Endothelial cell of umbilical vein (primary cell): ENCODE measurements around the gene EPB41L4B. TPM values are rescaled to one million over a fixed set of nuclear protein-coding genes. Genes with fewer than 3 reads are reported as not detected.

Source experiments
- BruUV-seq: library from RNA; stranded (reverse); fragments of 400-500 nt; replicated peaks from 2 replicates; lab custom pipeline; 2021; lab: Mats Ljungman, UMichigan
- CTCF ChIA-PET: fragments of 300-600, 350-600 bp; sonication (Branson Sonifier 250); formaldehyde crosslinking; loops from one replicate; lab custom pipeline; 2021; ENCODE audit warnings: antibody characterized with exemption, inconsistent platforms; lab: Charles Lee
- POLR2A ChIA-PET: fragments of 300-600, 350-600 bp; sonication (Branson Sonifier 250); formaldehyde crosslinking; loops from one replicate; lab custom pipeline; 2021; ENCODE audit warnings: antibody characterized with exemption, inconsistent platforms; lab: Charles Lee
- DNase-seq: peaks from one replicate; pipeline ENCODE4 v3.0.0-alpha.2; 2011; ENCODE audit warnings: low read depth, low spot score
- FAIRE-seq: peaks from 2 replicates; lab custom pipeline; 2011; peaks lifted over from hg19 to GRCh38; lab: Jason Lieb, UNC
- H2AFZ ChIP-seq: 2 replicates; pipeline ENCODE4 v1.6.0; 2012; ENCODE audit warnings: low read depth, low read length, control low read depth, inconsistent platforms
- H3K27ac ChIP-seq: 2 replicates; pipeline ENCODE4 v1.5.1; 2011; ENCODE audit warnings: low read depth, mild to moderate bottlenecking, control low read depth, low read length, moderate library complexity; ENCODE audit not compliant: insufficient read depth
- H3K27me3 ChIP-seq, 2 experiments: 2 replicates each; pipeline versions ENCODE4 v1.6.0 to v1.6.1; 2011; ENCODE audit warnings: low read length in 2 of 2, mixed read lengths in 1 of 2; ENCODE audit not compliant: control insufficient read depth in 2 of 2, insufficient read depth in 2 of 2
- H3K36me3 ChIP-seq, 2 experiments: 2 replicates in 1 of 2; 3 replicates in 1 of 2; pipeline ENCODE4 v1.5.1; 2011; ENCODE audit warnings: low read length in 2 of 2, mild to moderate bottlenecking in 1 of 2, moderate library complexity in 1 of 2; ENCODE audit not compliant: control insufficient read depth in 2 of 2, insufficient read depth in 2 of 2; ENCODE audit errors: extremely low read depth in 1 of 2
- H3K4me1 ChIP-seq: 3 replicates; pipeline ENCODE4 v1.5.1; 2011; ENCODE audit warnings: mild to moderate bottlenecking, low read length; ENCODE audit not compliant: control insufficient read depth, insufficient read depth; ENCODE audit errors: extremely low read depth
- H3K4me2 ChIP-seq: 2 replicates; pipeline ENCODE4 v1.6.1; 2011; ENCODE audit warnings: low read length, control low read depth, mixed read lengths; ENCODE audit not compliant: insufficient read depth
- H3K4me3 ChIP-seq, 3 experiments: fragments of 200-600 bp in 1 of 3; sonication (generic), shearing (Covaris generic) in 1 of 3; replicated peaks in 1 of 3; 2 replicates each; pipeline ENCODE4 v1.5.1; 2011 to 2016; ENCODE audit warnings: control low read depth in 3 of 3, low read length in 3 of 3, mild to moderate bottlenecking in 2 of 3, inconsistent platforms in 1 of 3, low read depth in 1 of 3, moderate library complexity in 1 of 3; ENCODE audit not compliant: insufficient read depth in 1 of 3
- H3K79me2 ChIP-seq: 2 replicates; pipeline ENCODE4 v1.6.0; 2012; ENCODE audit warnings: low read length, inconsistent platforms; ENCODE audit not compliant: control insufficient read depth, insufficient read depth
- H3K9ac ChIP-seq: replicated peaks from 2 replicates; pipeline ENCODE3; 2011; ENCODE audit warnings: low read length, control low read depth; ENCODE audit not compliant: insufficient read depth; ENCODE audit errors: extremely low read depth
- H3K9me1 ChIP-seq: replicated peaks from 3 replicates; pipeline ENCODE4 v1.6.0; 2011; ENCODE audit warnings: mild to moderate bottlenecking, low read length; ENCODE audit not compliant: control insufficient read depth, insufficient read depth; ENCODE audit errors: extremely low read depth
- H3K9me3 ChIP-seq: replicated peaks from 2 replicates; pipeline ENCODE4 v1.5.1; 2012; ENCODE audit warnings: low read length, inconsistent platforms; ENCODE audit not compliant: control insufficient read depth, insufficient read depth
- H4K20me1 ChIP-seq: replicated peaks from 2 replicates; pipeline ENCODE3; 2011; ENCODE audit warnings: mild to moderate bottlenecking, low read length; ENCODE audit not compliant: control insufficient read depth, insufficient read depth; ENCODE audit errors: extremely low read depth
- EZH2 ChIP-seq: IDR thresholded peaks from 2 replicates; pipeline ENCODE4 v1.6.1; 2012; ENCODE audit warnings: borderline replicate concordance, low read depth, mild to moderate bottlenecking, moderate library complexity, low read length, inconsistent platforms; ENCODE audit not compliant: severe bottlenecking
- FOS ChIP-seq: IDR thresholded peaks from 2 replicates; pipeline ENCODE4 v1.6.1; 2011; ENCODE audit warnings: mild to moderate bottlenecking, low read length, moderate library complexity, borderline replicate concordance; ENCODE audit not compliant: insufficient read depth
- GATA2 ChIP-seq: IDR thresholded peaks from 2 replicates; pipeline ENCODE4 v1.7.0; 2011; ENCODE audit warnings: low read depth, mild to moderate bottlenecking, moderate library complexity, mixed read lengths, low read length; ENCODE audit not compliant: insufficient read length, insufficient read depth
- JUN ChIP-seq: IDR thresholded peaks from 2 replicates; pipeline ENCODE4 v1.6.1; 2011; ENCODE audit warnings: borderline replicate concordance, low read depth; ENCODE audit not compliant: insufficient read length, insufficient read depth
- MAX ChIP-seq: IDR thresholded peaks from 2 replicates; pipeline ENCODE4 v1.6.1; 2011; ENCODE audit not compliant: insufficient read depth, insufficient read length
- MYC ChIP-seq: IDR thresholded peaks from one replicate; pipeline ENCODE4 v1.6.1; 2011; ENCODE audit warnings: mild to moderate bottlenecking, low read depth, low read length
- POLR2A ChIP-seq: IDR thresholded peaks from 2 replicates; pipeline ENCODE4 v1.6.1; 2012; ENCODE audit warnings: low read depth, mild to moderate bottlenecking, control low read depth, low read length
- POLR2AphosphoS5 ChIP-seq: IDR thresholded peaks from 2 replicates; pipeline ENCODE4 v1.6.1; 2012; ENCODE audit warnings: low read depth, mild to moderate bottlenecking, control low read depth, low read length, moderate library complexity; ENCODE audit not compliant: insufficient read depth
- dilution Hi-C: fragments of 300-500 bp; cut with MboI; formaldehyde crosslinking; loops from one replicate; pipeline ENCODE4 v1.15.0; 2019; ENCODE audit warnings: low sequenced_read_pairs; ENCODE audit not compliant: extremely low pct_ligation_motif_present
- intact Hi-C: fragments of 100-400 bp; cut with micrococcal nuclease; formaldehyde crosslinking; loops from one replicate; pipeline ENCODE4 v1.10.0; 2022
- polyA plus RNA-seq, 4 experiments: library from polyadenylated mRNA; depleted of rRNA in 3 of 4; stranded (reverse) in 3 of 4; unstranded in 1 of 4; fragments of >200 nt; gene quantifications; 2 replicates each; pipeline versions ENCODE4 v1.2.1 to v1.2.3, GENCODE V29; 2011 to 2012; ENCODE audit warnings: missing spikeins in 1 of 4
- total RNA-seq: library from RNA; stranded (reverse); gene quantifications from 2 replicates; pipeline ENCODE4 v1.2.3, GENCODE V29; 2021
- TF ChIP-seq, protein P1 (sequence below), 2 donors: IDR thresholded peaks; 1 replicate in 1 of 2; 2 replicates in 1 of 2; pipeline ENCODE4 v1.5.1; 2011; ENCODE audit warnings: low read length in 2 of 2, mild to moderate bottlenecking in 2 of 2, moderate library complexity in 2 of 2, control low read depth in 1 of 2, inconsistent platforms in 1 of 2, low read depth in 1 of 2; ENCODE audit not compliant: insufficient read depth in 1 of 2; ENCODE audit errors: extremely low read depth in 1 of 2

The EPB41L4B gene
- total and polyA plus RNA-seq, 2 donors (not counting 3 experiments of a cell fraction or from before 2014, with no cell fraction given) = 0.10 to 0.15 TPM

DNA sequence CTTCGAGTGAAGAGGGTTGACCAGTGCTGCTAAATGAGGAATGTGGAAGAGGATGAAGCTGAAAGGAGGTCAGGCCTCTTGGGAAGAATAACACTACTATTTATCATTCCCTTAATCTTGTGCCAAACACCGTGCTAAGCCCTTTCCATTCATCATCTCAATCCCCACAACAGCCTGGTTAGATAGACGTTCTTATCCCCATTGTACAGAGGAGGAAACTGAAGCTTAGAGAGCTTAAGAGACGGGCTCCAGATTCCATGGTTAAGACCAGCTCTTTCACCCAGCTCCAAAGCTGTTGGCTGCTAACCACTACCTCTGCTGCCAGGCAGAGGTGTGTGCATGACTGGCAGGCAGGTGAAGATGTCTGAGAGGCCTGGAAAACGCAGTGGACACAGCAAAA is 868 bp upstream of the EPB41L4B start:
- BruUV-seq = no TSS peak
- TF ChIP-seq GATA2 (no peak), JUN (no peak), EZH2 (no peak), FOS (no peak), POLR2AphosphoS5 (no peak), MAX (no peak), MYC (no peak), POLR2A (no peak)
- TF ChIP-seq, protein P1, sequence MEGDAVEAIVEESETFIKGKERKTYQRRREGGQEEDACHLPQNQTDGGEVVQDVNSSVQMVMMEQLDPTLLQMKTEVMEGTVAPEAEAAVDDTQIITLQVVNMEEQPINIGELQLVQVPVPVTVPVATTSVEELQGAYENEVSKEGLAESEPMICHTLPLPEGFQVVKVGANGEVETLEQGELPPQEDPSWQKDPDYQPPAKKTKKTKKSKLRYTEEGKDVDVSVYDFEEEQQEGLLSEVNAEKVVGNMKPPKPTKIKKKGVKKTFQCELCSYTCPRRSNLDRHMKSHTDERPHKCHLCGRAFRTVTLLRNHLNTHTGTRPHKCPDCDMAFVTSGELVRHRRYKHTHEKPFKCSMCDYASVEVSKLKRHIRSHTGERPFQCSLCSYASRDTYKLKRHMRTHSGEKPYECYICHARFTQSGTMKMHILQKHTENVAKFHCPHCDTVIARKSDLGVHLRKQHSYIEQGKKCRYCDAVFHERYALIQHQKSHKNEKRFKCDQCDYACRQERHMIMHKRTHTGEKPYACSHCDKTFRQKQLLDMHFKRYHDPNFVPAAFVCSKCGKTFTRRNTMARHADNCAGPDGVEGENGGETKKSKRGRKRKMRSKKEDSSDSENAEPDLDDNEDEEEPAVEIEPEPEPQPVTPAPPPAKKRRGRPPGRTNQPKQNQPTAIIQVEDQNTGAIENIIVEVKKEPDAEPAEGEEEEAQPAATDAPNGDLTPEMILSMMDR (IDR thresholded peaks at IDR 0.05; ENCODE audit: extremely low read depth in 1 of 2, insufficient read depth in 1 of 2, low read depth in 1 of 2, low read length in 2 of 2) = no peak
- Histone ChIP-seq H3K4me2 (no peak overlapping the region), H2AFZ (no peak overlapping the region), H3K27ac (no peak overlapping the region), H3K9me3 (no peaks in the 10 kb centered on the region), H4K20me1 (no peaks in the 10 kb centered on the region), H3K79me2 (no peaks in the 10 kb centered on the region), H3K4me1 (peaks cover 2% of the 10 kb centered on the region), H3K27me3 (peaks cover 28 to 29% of the 10 kb centered on the region in 2 experiments), H3K9ac (no peak overlapping the region), H3K36me3 (no peaks in the 10 kb centered on the region), H3K9me1 (no peaks in the 10 kb centered on the region), H3K4me3 (no peak overlapping the region)
- CTCF ChIA-PET = no interaction called here
- intact Hi-C loops (loop anchor here (1.0 to 10.0 kb wide), 9 partner anchors 77 to 471 kb away; partner anchors contain the start of genes ABITRAM, CTNNAL1 and ELP1), dilution Hi-C loops (no loop called here)
- FAIRE-seq = no peak
- no peak for DNase-seq
- POLR2A ChIA-PET = no interaction called here
